Osteoblast (primary cell): ENCODE measurements around the gene PCED1A. TPM values are rescaled to one million over a fixed set of nuclear protein-coding genes. Genes with fewer than 3 reads are reported as not detected.

Experiments used
- DNase-seq: peaks from one replicate; pipeline ENCODE4 v3.0.0; 2011; ENCODE audit warnings: low spot score, mixed read lengths; ENCODE audit not compliant: insufficient read length; ENCODE audit errors: missing footprints
- H2AFZ ChIP-seq: 2 replicates; pipeline ENCODE4 v1.6.0; 2011; ENCODE audit warnings: mild to moderate bottlenecking, low read length
- H3K27ac ChIP-seq: 2 replicates; pipeline ENCODE4 v1.5.1; 2011; ENCODE audit warnings: mild to moderate bottlenecking, low read depth, low read length, moderate library complexity
- H3K27me3 ChIP-seq: 2 replicates; pipeline ENCODE4 v1.6.0; 2012; ENCODE audit warnings: mild to moderate bottlenecking, control low read depth, inconsistent platforms, low read length, moderate library complexity; ENCODE audit not compliant: insufficient read depth
- H3K36me3 ChIP-seq: 2 replicates; pipeline ENCODE4 v1.5.1; 2011; ENCODE audit warnings: mild to moderate bottlenecking, low read length, control low read depth, moderate library complexity; ENCODE audit not compliant: insufficient read depth
- H3K4me1 ChIP-seq: 2 replicates; pipeline ENCODE4 v1.5.1; 2011; ENCODE audit warnings: mild to moderate bottlenecking, low read length, control low read depth, moderate library complexity; ENCODE audit not compliant: insufficient read depth
- H3K4me2 ChIP-seq: 2 replicates; pipeline ENCODE4 v1.6.0; 2011; ENCODE audit warnings: mild to moderate bottlenecking, low read length; ENCODE audit not compliant: insufficient read depth
- H3K4me3 ChIP-seq: fragments of 200-600 bp; sonication (generic); 3 replicates; pipeline ENCODE4 v1.5.1; 2012; ENCODE audit warnings: mild to moderate bottlenecking, low read length, inconsistent platforms; ENCODE audit not compliant: insufficient read depth
- H3K79me2 ChIP-seq: 2 replicates; pipeline ENCODE4 v1.6.0; 2012; ENCODE audit warnings: mild to moderate bottlenecking, low read length, control low read depth, inconsistent platforms; ENCODE audit not compliant: insufficient read depth
- H3K9me3 ChIP-seq: 2 replicates; pipeline ENCODE4 v1.5.1; 2011; ENCODE audit warnings: low read depth, low read length, control low read depth
- H4K20me1 ChIP-seq: 2 replicates; pipeline ENCODE4 v1.6.0; 2012; ENCODE audit warnings: mild to moderate bottlenecking, low read length, control low read depth; ENCODE audit not compliant: insufficient read depth
- total RNA-seq: library from RNA; depleted of rRNA; stranded (reverse); fragments of >200 nt; gene quantifications from 2 replicates; pipeline ENCODE4 v1.2.3, GENCODE V29; 2012
- TF ChIP-seq, protein P1 (sequence below): IDR thresholded peaks from 2 replicates; pipeline ENCODE4 v1.5.1; 2011; ENCODE audit warnings: mild to moderate bottlenecking, low read depth, low read length, moderate library complexity; ENCODE audit errors: extremely low read depth

Gene PCED1A
- total RNA-seq, 1 donor = 24.2 TPM

DNA sequence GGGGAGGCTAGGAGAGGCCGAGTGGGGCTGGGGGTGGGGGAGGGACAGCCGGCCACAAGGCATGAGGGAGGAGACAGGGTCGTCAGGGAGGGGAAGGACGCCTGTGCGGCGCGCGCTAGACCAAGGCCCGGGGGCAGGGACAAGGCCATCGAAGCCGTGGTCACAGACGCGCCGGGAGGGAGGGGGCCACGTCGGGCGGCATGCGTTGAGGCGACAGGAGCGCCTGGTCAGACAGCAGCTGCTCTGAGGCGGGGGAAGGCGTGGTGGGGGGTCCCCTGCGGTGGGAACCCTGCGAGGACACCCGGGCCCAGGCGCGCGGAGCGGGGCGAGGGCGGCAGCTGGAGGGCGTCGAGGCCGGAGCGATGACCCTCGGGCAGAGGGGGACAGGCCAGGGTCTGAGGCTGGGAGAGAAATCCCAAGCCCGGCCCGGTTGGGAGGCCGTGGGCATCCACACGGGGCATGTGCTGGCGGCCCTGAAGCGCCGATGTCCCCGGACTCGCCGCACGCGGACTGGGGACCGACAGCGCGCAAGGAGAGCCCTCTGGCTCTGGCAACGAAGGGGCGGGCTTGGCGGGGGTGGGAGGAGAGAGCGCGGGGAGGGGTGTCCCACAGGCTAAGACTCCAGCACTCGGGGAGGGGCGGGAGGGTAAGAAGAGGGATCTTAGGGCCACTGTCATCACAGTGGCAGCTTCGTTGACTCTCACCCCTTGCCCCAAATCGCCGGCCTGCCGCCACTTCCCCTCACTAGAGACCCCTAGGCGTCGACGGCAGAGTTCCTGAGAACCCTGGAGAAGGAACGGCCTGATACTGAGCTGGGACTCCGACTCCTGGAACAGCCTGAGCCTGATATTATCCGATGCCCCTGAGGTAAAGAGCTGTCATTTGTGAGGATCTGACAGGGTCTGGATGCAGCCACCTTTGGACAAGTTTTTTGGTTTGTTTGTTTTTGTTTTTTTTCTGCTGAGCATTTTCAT lies 19.3 kb downstream of the PCED1A start:
- H3K27me3 ChIP-seq = peaks cover 13% of the 10 kb centered on the region
- no peaks in the 10 kb centered on the region for H3K79me2 ChIP-seq
- H3K9me3 ChIP-seq = no peaks in the 10 kb centered on the region
- H4K20me1 ChIP-seq = no peaks in the 10 kb centered on the region
- no peak for DNase-seq
- no peak overlapping the region for H3K4me2 ChIP-seq
- H2AFZ ChIP-seq = no peak overlapping the region
- peaks cover 18% of the 10 kb centered on the region for H3K4me1 ChIP-seq
- no peak overlapping the region for H3K4me3 ChIP-seq
- no peaks in the 10 kb centered on the region for H3K36me3 ChIP-seq
- TF ChIP-seq, protein P1, sequence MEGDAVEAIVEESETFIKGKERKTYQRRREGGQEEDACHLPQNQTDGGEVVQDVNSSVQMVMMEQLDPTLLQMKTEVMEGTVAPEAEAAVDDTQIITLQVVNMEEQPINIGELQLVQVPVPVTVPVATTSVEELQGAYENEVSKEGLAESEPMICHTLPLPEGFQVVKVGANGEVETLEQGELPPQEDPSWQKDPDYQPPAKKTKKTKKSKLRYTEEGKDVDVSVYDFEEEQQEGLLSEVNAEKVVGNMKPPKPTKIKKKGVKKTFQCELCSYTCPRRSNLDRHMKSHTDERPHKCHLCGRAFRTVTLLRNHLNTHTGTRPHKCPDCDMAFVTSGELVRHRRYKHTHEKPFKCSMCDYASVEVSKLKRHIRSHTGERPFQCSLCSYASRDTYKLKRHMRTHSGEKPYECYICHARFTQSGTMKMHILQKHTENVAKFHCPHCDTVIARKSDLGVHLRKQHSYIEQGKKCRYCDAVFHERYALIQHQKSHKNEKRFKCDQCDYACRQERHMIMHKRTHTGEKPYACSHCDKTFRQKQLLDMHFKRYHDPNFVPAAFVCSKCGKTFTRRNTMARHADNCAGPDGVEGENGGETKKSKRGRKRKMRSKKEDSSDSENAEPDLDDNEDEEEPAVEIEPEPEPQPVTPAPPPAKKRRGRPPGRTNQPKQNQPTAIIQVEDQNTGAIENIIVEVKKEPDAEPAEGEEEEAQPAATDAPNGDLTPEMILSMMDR = no peak
- H3K27ac ChIP-seq = no peak overlapping the region

DNA sequence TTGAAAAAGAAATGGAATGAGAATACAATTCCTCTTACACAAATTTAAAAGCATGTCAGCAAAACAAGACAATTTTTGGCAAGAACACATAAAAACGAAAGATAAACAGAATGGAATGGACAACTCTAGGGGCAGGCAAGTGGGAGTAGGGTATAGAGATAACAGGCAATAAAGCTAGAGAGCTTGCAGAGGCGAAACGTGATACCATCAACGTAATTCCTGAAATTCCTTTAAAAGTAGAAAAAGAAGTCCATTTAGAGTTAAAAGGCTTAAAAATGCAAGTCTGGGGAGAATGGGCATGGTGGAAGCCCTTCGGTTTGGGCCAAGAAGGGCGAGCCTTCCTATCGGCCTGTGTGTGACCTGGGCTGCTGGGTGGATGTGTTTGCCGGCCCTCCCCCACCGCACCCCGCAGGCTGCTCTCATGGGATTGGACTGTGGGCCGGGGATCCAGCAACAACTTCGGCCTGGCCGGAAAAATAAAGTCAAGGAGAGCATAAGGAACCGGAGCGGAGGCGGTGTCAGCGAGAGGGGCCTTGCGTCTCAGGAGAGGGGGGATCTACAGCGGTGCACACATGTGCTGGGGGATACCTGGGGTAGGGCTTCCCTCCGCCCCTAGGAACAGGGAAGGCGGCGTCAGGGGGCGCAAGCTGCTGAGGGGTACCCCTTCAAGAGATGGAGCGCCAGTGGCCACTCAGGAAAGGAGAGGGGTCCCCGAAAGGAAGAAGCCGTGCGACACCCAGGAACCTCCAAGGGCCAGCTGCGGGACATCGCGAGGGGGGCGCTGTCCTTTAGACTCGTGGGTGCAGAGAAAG lies 20.2 kb downstream of the PCED1A start:
- Histone ChIP-seq H2AFZ (no peak overlapping the region), H3K36me3 (no peaks in the 10 kb centered on the region), H3K79me2 (no peaks in the 10 kb centered on the region), H3K4me3 (peak overlapping the region; percentile 36), H3K27ac (no peak overlapping the region), H3K4me1 (peaks cover 26% of the 10 kb centered on the region), H3K9me3 (no peaks in the 10 kb centered on the region), H3K4me2 (peak overlapping the region; percentile 78), H3K27me3 (peaks cover 9% of the 10 kb centered on the region), H4K20me1 (no peaks in the 10 kb centered on the region)
- TF ChIP-seq, protein P1 = no peak
- peak; percentile 93 for DNase-seq

DNA sequence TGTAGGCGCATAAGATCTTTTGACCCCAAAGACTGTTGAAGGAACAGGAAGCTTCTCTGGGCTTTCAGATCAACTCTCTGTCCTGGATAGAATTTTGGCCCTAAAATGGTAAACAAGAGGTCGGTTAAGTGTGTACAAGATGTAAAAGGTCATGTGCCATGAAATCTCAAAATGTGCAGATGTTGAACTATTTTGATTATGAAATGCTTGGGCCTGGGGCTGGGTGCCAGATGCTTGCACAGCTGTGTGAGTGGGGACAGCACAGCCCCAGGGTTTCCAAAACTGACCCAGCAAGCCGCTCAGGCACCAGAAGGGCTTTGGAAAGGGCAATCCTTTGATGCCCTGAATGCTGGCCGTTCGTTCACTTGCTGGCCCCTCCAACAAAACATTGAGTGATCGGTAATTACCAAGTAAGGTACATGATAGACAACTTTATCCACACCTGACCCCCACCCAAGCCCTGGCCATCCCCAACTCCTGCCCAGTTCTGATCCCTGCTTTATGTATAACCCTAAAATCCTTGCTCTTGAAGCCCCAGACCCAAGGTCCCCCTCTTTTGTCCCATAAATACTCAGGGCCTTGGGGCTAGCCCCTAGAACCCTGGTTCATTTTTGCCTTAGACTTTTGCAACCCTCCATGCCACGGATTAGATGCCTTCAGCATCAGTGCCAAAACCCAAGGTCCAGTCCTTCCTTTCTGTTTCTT lies 22.4 kb downstream of the PCED1A start:
- TF ChIP-seq, protein P1 = no peak
- Histone ChIP-seq H3K79me2 (no peaks in the 10 kb centered on the region), H2AFZ (no peak overlapping the region), H3K36me3 (no peaks in the 10 kb centered on the region), H3K4me1 (peaks cover 44% of the 10 kb centered on the region), H3K4me2 (no peak overlapping the region), H3K27me3 (peaks cover 9% of the 10 kb centered on the region), H4K20me1 (no peaks in the 10 kb centered on the region), H3K9me3 (peaks cover 1% of the 10 kb centered on the region), H3K4me3 (no peak overlapping the region), H3K27ac (no peak overlapping the region)
- peak; percentile 45 for DNase-seq
